Parathyroid adenoma (tissue), 2 donors: ENCODE results near the gene PSMC2.

Experiments used
- H2AFZ ChIP-seq: fragments of 300-600 bp; sonication (generic); one replicate; pipeline ENCODE4 v1.7.0; 2017; ENCODE audit warnings: antibody characterized with exemption, mild to moderate bottlenecking
- H3K27ac ChIP-seq: fragments of 300-600 bp; sonication (generic); one replicate; pipeline ENCODE4 v1.7.0; 2017
- H3K27me3 ChIP-seq: fragments of 300-600 bp; sonication (generic); one replicate; pipeline ENCODE4 v1.7.0; 2017; ENCODE audit warnings: low read length; ENCODE audit not compliant: control insufficient read depth, insufficient read depth
- H3K36me3 ChIP-seq: fragments of 300-600 bp; sonication (generic); one replicate; pipeline ENCODE4 v1.7.0; 2017; ENCODE audit warnings: low read length; ENCODE audit not compliant: control insufficient read depth, insufficient read depth
- H3K4me1 ChIP-seq: fragments of 300-600 bp; sonication (generic); one replicate; pipeline ENCODE4 v1.7.0; 2017; ENCODE audit warnings: control low read depth
- H3K4me2 ChIP-seq: fragments of 300-600 bp; sonication (generic); one replicate; pipeline ENCODE4 v1.7.0; 2017; ENCODE audit warnings: low read length
- H3K4me3 ChIP-seq: fragments of 300-600 bp; sonication (generic); one replicate; pipeline ENCODE4 v1.7.0; 2017; ENCODE audit warnings: low read depth, low read length
- H3K79me2 ChIP-seq: fragments of 300-600 bp; sonication (generic); one replicate; pipeline ENCODE4 v1.7.0; 2017; ENCODE audit warnings: control low read depth
- H3K9ac ChIP-seq: fragments of 300-600 bp; sonication (generic); one replicate; pipeline ENCODE4 v1.7.0; 2017; ENCODE audit warnings: mild to moderate bottlenecking
- H3K9me3 ChIP-seq: fragments of 300-600 bp; sonication (generic); one replicate; pipeline ENCODE4 v1.7.0; 2017; ENCODE audit warnings: low read length; ENCODE audit not compliant: control insufficient read depth
- CTCF ChIP-seq: fragments of 300-600 bp; sonication (generic); IDR thresholded peaks from one replicate; pipeline ENCODE4 v1.7.0; 2017; ENCODE audit warnings: antibody characterized with exemption, mild to moderate bottlenecking
- donor health status: primary hyperparathyroidism.

PSMC2 gene

GRCh38 chr7:103369432-103369831 is 22.0 kb downstream of the PSMC2 start:
- no peak overlapping the region for H3K4me2 ChIP-seq
- H3K36me3 ChIP-seq, result peaks cover 3% of the 10 kb centered on the region
- H3K27me3 ChIP-seq, result no peaks in the 10 kb centered on the region
- TF ChIP-seq CTCF, result no peak
- no peak overlapping the region for H3K4me3 ChIP-seq
- H3K9ac ChIP-seq, result no peak overlapping the region
- no peaks in the 10 kb centered on the region for H3K79me2 ChIP-seq
- H2AFZ ChIP-seq, result no peak overlapping the region
- H3K4me1 ChIP-seq, result no peaks in the 10 kb centered on the region
- no peak overlapping the region for H3K27ac ChIP-seq
- H3K9me3 ChIP-seq, result no peaks in the 10 kb centered on the region

GRCh38 chr7:103373866-103374643 is 26.6 kb downstream of the PSMC2 start:
- H3K4me1 ChIP-seq, result no peaks in the 10 kb centered on the region
- H2AFZ ChIP-seq, result no peak overlapping the region
- H3K79me2 ChIP-seq, result no peaks in the 10 kb centered on the region
- no peaks in the 10 kb centered on the region for H3K27me3 ChIP-seq
- no peak overlapping the region for H3K9ac ChIP-seq
- no peak overlapping the region for H3K4me2 ChIP-seq
- H3K36me3 ChIP-seq, result no peaks in the 10 kb centered on the region
- H3K27ac ChIP-seq, result no peak overlapping the region
- no peaks in the 10 kb centered on the region for H3K9me3 ChIP-seq
- TF ChIP-seq CTCF, result no peak
- no peak overlapping the region for H3K4me3 ChIP-seq

GRCh38 chr7:103379270-103379975 is 32.0 kb downstream of the PSMC2 start:
- no peak for TF ChIP-seq CTCF
- Histone ChIP-seq H3K4me3 (no peak overlapping the region), H3K4me1 (no peaks in the 10 kb centered on the region), H3K4me2 (no peak overlapping the region), H2AFZ (no peak overlapping the region), H3K9ac (no peak overlapping the region), H3K36me3 (no peaks in the 10 kb centered on the region), H3K79me2 (no peaks in the 10 kb centered on the region), H3K9me3 (no peaks in the 10 kb centered on the region), H3K27me3 (no peaks in the 10 kb centered on the region), H3K27ac (no peak overlapping the region)

GRCh38 chr7:103380395-103381191 is 33.1 kb downstream of the PSMC2 start:
- Histone ChIP-seq H2AFZ (no peak overlapping the region), H3K9me3 (no peaks in the 10 kb centered on the region), H3K4me2 (no peak overlapping the region), H3K4me1 (no peaks in the 10 kb centered on the region), H3K27me3 (no peaks in the 10 kb centered on the region), H3K9ac (no peak overlapping the region), H3K36me3 (no peaks in the 10 kb centered on the region), H3K79me2 (no peaks in the 10 kb centered on the region), H3K27ac (no peak overlapping the region), H3K4me3 (no peak overlapping the region)
- no peak for TF ChIP-seq CTCF
